ENCODE measurements around the gene DCAF17. TPM values are rescaled to one million over a fixed set of nuclear protein-coding genes. Genes with fewer than 3 reads are reported as not detected.
"Not testable (repeated sequence)": the region's sequence is repeated elsewhere in the genome, so short reads cannot be mapped to it uniquely, and the experiment has no call there.

DCAF17 gene
- total RNA-seq, 2 experiments from 2014 or later = 21.1 to 21.3 TPM

DNA sequence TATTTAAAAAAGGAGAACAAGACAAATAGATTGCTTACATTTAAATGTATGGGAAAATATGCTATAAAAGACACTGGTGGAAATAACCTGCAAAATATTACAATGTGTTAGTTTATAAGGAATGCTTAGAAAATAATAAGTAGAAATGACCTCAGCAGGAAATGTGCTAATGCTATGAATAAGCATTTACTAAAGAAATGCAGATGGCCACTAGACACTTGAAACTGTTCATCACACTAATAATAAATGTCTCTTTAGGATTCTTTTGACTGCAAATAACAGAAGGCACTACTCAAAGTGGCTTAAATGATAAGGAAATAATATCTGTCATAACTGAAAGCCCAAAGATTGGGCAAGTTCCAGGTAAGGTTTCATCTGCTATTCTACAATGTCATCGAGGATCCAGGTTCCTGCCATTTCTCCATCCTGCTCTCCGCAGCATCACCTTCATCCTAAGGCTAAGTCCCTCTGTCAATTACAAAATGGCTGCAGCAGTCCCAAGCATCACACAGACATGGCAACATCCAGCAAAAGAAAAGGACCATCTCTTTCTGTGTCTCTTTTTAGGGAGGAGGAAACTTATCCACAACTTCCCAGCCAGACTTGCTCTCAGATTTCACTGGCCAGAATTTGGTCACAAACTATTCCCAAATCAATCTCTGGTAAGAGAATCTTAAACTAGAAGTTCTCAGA is 22.1 kb upstream of the DCAF17 start:
- Mint-ChIP-seq H3K27ac (no peak overlapping the region), H3K4me3 (no peak overlapping the region), H3K27me3 (ENCODE audit: low read depth) (no peaks in the 10 kb centered on the region), H3K36me3 (ENCODE audit: low read depth) (peaks cover 11% of the 10 kb centered on the region), H3K9me3 (peaks cover 3% of the 10 kb centered on the region), H3K4me1 (ENCODE audit: low read depth) (peaks cover 28% of the 10 kb centered on the region)
- CTCF ChIA-PET = no interaction called here
- intact Hi-C loops (cut with micrococcal nuclease) = no loop called here
- DNase-seq = no peak

DNA sequence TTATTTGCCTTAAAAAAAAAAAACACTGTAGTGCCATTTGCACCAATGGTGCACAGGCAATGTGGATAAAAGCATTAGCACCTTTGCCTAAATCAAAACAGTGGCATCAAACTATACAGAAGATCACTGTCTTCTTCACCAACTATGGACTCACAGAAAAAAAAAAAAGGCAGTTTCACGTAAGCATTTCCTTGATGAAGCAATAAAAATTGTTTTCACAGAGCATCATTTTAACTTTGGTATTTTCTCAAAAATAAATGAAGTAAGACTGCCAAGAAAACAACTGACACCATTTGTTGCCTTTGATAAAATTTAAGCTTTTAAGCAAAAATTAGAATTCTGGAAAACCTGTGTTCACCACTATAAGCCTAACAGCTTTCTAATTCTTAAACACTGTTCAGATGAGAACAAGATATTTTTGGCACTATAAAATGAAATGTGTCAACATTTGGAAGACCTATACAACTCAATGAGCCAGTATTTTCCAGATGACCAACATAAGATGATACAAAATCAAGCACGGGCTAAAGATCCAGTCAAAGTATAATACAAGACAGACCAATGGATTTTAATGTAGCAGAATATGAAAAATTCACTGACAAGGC is 21.4 kb upstream of the DCAF17 start:
- CTCF ChIA-PET = interaction anchor here (0.6 to 0.7 kb wide), 2 partner anchors 98 to 295 kb away, joined by 3 read pairs; no protein-coding TSS in a partner anchor
- Mint-ChIP-seq H3K9me3 (peaks cover 3% of the 10 kb centered on the region), H3K4me3 (no peak overlapping the region), H3K27ac (no peak overlapping the region), H3K36me3 (ENCODE audit: low read depth) (peaks cover 11% of the 10 kb centered on the region), H3K27me3 (ENCODE audit: low read depth) (no peaks in the 10 kb centered on the region), H3K4me1 (ENCODE audit: low read depth) (peaks cover 28% of the 10 kb centered on the region)
- intact Hi-C loops (cut with micrococcal nuclease) = no loop called here
- no peak for DNase-seq

DNA sequence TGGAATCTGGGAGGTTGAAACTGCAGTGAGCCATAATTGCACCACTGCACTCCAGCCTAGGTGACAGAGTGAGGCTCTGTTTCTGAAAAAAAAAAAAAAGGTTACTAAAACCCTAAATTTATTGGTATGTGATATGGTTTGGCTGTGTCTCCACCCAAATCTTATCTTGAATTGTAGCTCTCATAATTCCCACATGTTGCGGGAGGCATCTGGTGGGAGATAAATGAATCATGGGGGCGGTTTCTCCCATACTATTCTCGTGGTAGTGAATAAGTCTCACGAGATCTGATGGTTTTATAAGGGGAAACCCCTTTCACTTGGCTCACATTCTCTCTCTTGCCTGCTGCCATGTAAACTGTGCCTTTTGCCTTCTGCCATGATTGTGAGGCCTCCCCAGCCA is 19.4 kb upstream of the DCAF17 start:
- H3K27me3 Mint-ChIP-seq (ENCODE audit: low read depth); H3K9me3 Mint-ChIP-seq; intact Hi-C loops (cut with micrococcal nuclease); H3K4me3 Mint-ChIP-seq: not testable (repeated sequence)
- Mint-ChIP-seq H3K36me3 (ENCODE audit: low read depth) (peaks cover 14% of the 10 kb centered on the region), H3K27ac (peak overlapping the region; percentile 57), H3K4me1 (ENCODE audit: low read depth) (peaks cover 28% of the 10 kb centered on the region)
- peak; percentile 26 for DNase-seq
- CTCF ChIA-PET = interaction anchor here (0.6 kb wide), 1 partner anchor 301 kb away, joined by 3 read pairs; no protein-coding TSS in a partner anchor

DNA sequence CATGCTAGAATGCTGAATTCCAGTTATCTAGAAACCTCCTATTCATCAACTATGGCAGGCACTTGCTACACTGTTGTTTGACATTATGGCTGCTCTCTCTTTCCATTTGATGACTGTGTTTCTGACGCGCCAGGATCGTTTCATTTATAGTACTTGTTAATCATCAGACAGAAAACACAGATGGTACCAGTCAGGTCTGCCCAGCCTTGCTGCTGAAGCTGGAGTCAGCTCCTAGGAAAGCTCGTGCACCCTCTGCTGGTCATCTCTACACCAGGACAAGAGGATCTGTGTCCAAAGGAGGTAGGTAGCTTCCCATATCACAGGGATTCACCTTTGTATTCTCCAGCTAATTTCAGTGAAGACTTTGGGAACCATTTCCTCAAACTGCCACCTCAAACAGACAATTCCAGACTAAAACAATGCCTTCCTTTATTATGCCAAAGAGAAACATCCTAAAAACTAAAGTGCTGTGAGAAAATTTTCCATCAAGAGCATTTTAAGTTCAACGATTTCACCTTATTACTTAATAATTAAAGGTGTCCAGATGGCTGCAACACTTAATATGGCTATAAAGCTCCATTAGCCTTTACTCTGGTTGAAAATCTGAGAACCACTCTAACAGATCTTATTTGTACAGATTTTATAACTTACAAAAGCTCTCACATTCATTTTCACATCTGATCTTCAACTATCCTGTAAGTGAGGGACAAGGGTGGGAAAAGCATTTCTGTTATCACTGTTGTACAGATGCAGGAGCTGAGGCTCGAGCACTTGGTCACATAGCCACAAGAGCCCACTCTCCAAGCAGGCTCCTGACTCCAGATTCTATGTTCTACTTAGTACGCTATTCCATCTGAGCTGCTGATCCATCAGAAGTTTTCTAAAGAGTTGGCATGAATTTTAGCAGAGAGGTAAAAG is 17.8 kb upstream of the DCAF17 start:
- Mint-ChIP-seq H3K36me3 (ENCODE audit: low read depth) (peaks cover 17% of the 10 kb centered on the region), H3K9me3 (peaks cover 5% of the 10 kb centered on the region), H3K4me1 (ENCODE audit: low read depth) (peaks cover 38% of the 10 kb centered on the region), H3K4me3 (peak overlapping the region; percentile 32), H3K27ac (peak overlapping the region; percentile 92), H3K27me3 (ENCODE audit: low read depth) (no peaks in the 10 kb centered on the region)
- DNase-seq = peak; percentile 96
- intact Hi-C loops (cut with micrococcal nuclease) = loop anchor here (1.0 kb wide), 10 partner anchors 18 to 488 kb away; partner anchors contain the start of gene DCAF17
- CTCF ChIA-PET = interaction anchor here (0.6 to 2.0 kb wide), 29 partner anchors 11 to 488 kb away, joined by 3 to 15 read pairs (median 4); partner anchors contain the start of genes DCAF17, METTL8 and TLK1

GRCh38 chr2:171419333-171419732 is 14.7 kb upstream of the DCAF17 start:
- Mint-ChIP-seq H3K36me3 (ENCODE audit: low read depth) (peaks cover 27% of the 10 kb centered on the region), H3K27ac (no peak overlapping the region), H3K4me3 (no peak overlapping the region), H3K27me3 (ENCODE audit: low read depth) (no peaks in the 10 kb centered on the region), H3K4me1 (ENCODE audit: low read depth) (peaks cover 41% of the 10 kb centered on the region), H3K9me3 (peaks cover 22% of the 10 kb centered on the region)
- intact Hi-C loops (cut with micrococcal nuclease) = no loop called here
- DNase-seq = no peak
- CTCF ChIA-PET = no interaction called here

DNA sequence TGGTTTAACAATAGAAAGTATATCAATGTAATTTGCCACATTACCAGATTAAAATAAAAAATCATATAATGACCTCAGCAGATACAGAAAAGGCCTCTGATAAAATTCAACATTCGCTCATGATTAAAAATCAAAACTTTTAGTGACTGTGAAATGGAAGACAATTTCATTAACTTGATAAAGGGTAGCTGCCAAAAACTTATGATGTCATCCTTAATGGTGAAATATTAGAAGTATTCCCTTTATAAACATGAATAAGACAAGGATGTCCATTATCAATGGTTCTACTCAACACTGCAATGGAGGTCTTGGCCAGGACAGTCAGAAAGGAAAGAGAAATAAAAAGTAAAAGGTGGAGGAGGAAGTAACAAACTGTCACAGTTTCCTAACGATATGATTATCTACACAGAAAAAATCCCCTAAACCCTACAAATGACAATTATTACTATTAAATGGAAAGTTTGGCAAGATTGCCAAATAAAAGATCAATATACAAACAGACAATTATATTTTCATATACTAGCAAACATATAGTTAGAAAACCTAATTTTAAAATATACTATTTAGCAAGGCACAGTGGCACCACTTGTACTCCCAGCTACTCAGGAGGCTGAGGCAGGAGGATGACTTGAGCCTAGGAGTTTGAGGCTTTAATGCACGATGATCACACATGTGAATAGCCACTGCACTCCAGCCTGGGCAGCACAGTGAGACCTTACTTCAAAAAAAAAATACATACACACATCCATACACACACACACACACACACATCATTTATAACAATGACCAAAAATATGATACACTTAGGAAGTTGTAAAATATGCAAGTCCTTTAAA is 13.1 kb upstream of the DCAF17 start:
- Mint-ChIP-seq H3K4me3 (no peak overlapping the region), H3K27me3 (ENCODE audit: low read depth) (no peaks in the 10 kb centered on the region), H3K9me3 (peaks cover 30% of the 10 kb centered on the region), H3K4me1 (ENCODE audit: low read depth) (peaks cover 33% of the 10 kb centered on the region), H3K27ac (peak overlapping the region; percentile 82), H3K36me3 (ENCODE audit: low read depth) (peaks cover 36% of the 10 kb centered on the region)
- DNase-seq = no peak
- intact Hi-C loops (cut with micrococcal nuclease) = loop anchor here (1.0 kb wide), 2 partner anchors 13 to 102 kb away; partner anchors contain the start of gene DCAF17
- CTCF ChIA-PET = interaction anchor here (0.5 to 0.7 kb wide), 4 partner anchors 24 to 1276 kb away, joined by 3 to 10 read pairs (median 4); no protein-coding TSS in a partner anchor

- Mint-ChIP-seq H3K4me1 (ENCODE audit: low read depth) (peaks cover 24% of the 10 kb centered on the region), H3K9me3 (peaks cover 30% of the 10 kb centered on the region), H3K36me3 (ENCODE audit: low read depth) (peaks cover 41% of the 10 kb centered on the region)
- CTCF ChIA-PET = interaction anchor here (1.3 kb wide), 1 partner anchor 8 kb away, joined by 5 read pairs; no protein-coding TSS in a partner anchor
- H3K27me3 Mint-ChIP-seq (ENCODE audit: low read depth); H3K4me3 Mint-ChIP-seq; DNase-seq; intact Hi-C loops (cut with micrococcal nuclease); H3K27ac Mint-ChIP-seq: not testable (repeated sequence)
These were observed 11.1 kb upstream of the DCAF17 start for GRCh38 chr2:171422710-171423495.

DNA sequence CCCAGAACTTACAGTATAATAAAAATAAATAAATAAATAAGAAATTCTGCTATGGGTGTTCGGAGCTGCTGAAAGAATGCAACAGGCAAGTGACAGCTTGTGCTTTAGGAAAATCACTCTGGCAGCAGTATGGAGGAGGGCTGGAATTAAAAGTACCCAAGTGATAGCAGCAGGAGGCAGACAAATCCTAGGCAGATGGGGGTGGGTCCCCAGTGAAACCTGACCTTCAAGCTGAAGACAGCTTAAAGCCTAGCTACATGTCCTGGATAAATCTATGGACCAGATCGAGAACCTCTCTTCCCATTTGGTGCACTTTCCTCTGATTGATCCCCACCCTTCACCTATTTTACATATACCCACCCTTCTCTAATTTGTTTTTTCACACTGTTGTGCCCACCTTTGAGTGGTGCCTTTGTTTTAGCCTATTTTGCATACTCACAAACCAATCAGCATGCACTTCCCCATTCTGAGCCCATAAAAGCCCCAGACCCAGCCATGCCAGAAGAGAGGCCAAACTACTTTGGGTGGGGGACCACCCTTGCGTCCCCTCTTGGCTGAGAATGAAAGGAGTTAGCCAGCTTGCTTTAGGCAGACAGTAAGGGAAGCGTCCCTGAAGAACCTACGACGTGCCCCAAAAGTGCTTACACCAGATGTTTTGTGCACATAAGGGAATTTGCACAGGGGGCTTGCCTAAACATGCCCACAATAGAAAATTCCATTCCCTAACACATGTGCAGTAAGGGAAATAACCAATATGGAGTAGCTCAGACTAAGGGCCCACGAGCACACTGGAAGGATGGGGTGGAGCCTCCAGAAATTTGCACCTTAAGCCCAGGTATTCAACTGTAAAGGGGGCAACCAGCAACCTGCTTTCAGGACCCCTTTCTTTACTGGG is 3.3 kb upstream of the DCAF17 start:
- H3K27me3 Mint-ChIP-seq (ENCODE audit: low read depth) = no peaks in the 10 kb centered on the region
- H3K27ac Mint-ChIP-seq = no peak overlapping the region
- DNase-seq = peak; percentile 22
- H3K4me3 Mint-ChIP-seq = no peak overlapping the region
- H3K4me1 Mint-ChIP-seq (ENCODE audit: low read depth) = peaks cover 30% of the 10 kb centered on the region
- intact Hi-C loops (cut with micrococcal nuclease) = loop anchor here (10.0 kb wide), 1 partner anchor 1606 kb away; the partner anchor contains the start of genes METTL5 and UBR3
- H3K9me3 Mint-ChIP-seq = peaks cover 8% of the 10 kb centered on the region
- peaks cover 37% of the 10 kb centered on the region for H3K36me3 Mint-ChIP-seq (ENCODE audit: low read depth)
- CTCF ChIA-PET = interaction anchor here (0.8 to 1.4 kb wide), 4 partner anchors 9 to 502 kb away, joined by 3 to 5 read pairs (median 4); partner anchors contain the start of gene GORASP2

GRCh38 chr2:171431677-171432167 is 2.3 kb upstream of the DCAF17 start:
- Mint-ChIP-seq H3K27ac (peak overlapping the region; percentile 65), H3K4me1 (ENCODE audit: low read depth) (peaks cover 38% of the 10 kb centered on the region), H3K36me3 (ENCODE audit: low read depth) (peaks cover 42% of the 10 kb centered on the region), H3K4me3 (peak overlapping the region; percentile 86), H3K9me3 (peaks cover 8% of the 10 kb centered on the region), H3K27me3 (ENCODE audit: low read depth) (no peaks in the 10 kb centered on the region)
- DNase-seq = no peak
- CTCF ChIA-PET = interaction anchor here (0.5 to 1.4 kb wide), 5 partner anchors 10 to 503 kb away, joined by 3 to 5 read pairs (median 3); partner anchors contain the start of gene GORASP2
- intact Hi-C loops (cut with micrococcal nuclease) = loop anchor here (10.0 kb wide), 1 partner anchor 1607 kb away; the partner anchor contains the start of genes METTL5 and UBR3

All from activated naive CD4-positive, alpha-beta T cell treated with anti-CD3 and anti-CD28 coated beads for 36 hours (primary cell).